Amniotic epithelial cell (primary cell): Measurements from ENCODE around the gene RPS6KA2.

Experiments
- DNase-seq: peaks from one replicate; pipeline ENCODE4 v3.0.0-alpha.2; 2010; ENCODE audit warnings: low read depth

Gene RPS6KA2

GRCh38 chr6:166627033-166627874 is at the start of gene RPS6KA2:
TSS of gene RPS6KA2 (minus strand) at chr6:166627251. CDS start at chr6:166627019, 232 bp downstream.
- DNase-seq: peak; percentile 99

DNA sequence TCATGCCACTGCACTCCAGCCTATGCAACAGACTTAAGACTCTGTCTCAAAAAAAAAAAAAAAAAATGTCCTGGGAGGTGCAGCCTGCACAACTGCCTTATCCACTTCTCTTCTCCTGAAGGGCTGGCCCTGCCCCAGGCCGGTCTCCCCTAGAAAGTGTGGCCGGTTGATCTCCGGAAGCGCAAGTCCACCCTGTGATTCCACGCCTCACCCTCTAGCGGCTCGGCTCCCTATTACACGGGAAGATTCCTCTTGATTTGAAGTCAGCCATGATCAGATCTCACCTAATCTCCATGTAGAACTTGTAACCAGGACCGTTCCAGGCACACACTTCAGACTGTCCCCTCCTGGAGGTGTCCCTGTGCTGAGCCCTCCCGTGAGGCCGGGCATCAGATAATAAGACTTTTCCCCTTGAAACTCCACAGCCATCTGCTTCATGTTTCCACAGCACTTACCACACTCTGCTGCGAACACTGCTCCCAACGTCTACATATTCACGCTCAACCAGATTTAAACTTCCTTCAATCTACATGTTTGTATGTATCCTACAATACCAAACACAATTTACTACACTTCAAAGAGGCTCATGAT is 49.3 kb upstream of the RPS6KA2 start:
- no peak for DNase-seq

DNA sequence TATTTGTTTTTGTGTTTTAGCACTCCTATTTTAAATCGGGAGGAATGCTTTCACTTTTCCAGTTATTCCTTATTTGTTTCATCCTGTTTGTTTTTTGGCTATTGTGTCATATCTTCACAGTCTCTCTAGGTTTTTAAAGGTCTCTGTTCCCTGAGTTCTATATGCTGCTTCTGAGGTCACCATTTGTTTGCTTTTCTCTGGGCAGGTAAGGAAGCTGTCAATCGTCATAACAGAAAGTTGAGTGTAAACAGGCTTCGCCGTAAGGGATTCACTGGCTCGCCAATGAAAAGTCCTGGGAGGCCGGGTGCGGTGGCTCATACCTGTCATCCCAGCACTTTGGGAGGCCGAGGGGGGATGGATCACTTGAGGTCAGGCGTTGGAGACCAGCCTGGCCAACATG is 48.7 kb upstream of the RPS6KA2 start:
- no peak for DNase-seq

DNA sequence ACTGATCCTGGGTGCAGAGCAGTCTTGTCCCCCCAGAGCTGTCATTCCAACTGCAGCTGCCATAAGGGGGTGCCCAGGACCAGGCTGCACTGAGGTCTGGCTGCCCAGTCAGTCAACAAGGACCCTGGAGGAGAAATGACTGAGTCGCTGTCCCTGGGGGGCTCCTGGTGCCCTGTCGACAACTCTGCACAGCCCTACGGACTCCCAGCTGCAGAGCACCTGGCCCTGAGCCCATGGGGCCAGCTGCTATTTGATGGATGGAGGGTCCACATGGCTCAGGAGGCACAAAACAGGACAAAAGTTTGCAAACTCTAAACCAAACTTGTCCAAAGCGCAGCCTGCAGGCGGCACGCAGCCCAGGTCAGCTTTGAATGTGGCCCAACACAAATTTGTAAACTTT is 46.3 kb upstream of the RPS6KA2 start:
- no peak for DNase-seq

- DNase-seq: no peak
Measured at GRCh38 chr6:166672624-166673206, 45.7 kb upstream of the RPS6KA2 start.

- DNase-seq: no peak
Measured at GRCh38 chr6:166672146-166672545, 45.1 kb upstream of the RPS6KA2 start.

DNA sequence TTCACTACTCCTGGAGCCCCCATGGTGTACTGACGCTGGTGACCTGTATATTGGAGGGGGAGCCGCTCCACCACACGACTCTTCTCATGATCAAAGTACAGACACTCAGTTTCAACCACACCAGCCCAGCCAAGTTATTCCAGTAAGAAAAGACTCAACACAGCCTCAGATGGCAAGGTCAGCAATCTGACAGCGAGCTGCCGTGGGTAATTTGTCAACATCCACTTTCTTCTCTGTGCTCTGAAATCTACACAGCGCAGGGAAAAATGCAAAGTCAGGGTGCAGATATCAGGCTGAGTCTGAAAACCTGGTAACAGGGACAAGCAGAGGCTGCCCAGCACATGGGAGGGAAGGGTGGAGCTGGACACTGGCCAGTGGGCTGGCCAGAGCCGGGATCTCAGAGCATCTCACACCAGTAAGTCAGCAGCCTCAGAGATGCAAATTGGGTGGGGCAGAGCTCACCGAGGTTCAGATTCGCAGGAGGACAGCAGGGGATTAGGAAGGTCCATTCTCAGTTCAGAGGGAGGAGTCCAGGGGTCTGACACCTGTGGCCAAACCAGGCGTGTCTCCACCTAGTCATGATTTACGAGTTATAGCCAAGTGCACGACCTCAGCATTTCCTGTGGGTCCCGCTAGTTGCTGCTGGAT is 44.5 kb upstream of the RPS6KA2 start:
- peak; percentile 12 for DNase-seq

- DNase-seq: no peak
Measured at GRCh38 chr6:166670894-166671293, 43.8 kb upstream of the RPS6KA2 start.

GRCh38 chr6:166670013-166670412 is 43.0 kb upstream of the RPS6KA2 start:
- no peak for DNase-seq

DNA sequence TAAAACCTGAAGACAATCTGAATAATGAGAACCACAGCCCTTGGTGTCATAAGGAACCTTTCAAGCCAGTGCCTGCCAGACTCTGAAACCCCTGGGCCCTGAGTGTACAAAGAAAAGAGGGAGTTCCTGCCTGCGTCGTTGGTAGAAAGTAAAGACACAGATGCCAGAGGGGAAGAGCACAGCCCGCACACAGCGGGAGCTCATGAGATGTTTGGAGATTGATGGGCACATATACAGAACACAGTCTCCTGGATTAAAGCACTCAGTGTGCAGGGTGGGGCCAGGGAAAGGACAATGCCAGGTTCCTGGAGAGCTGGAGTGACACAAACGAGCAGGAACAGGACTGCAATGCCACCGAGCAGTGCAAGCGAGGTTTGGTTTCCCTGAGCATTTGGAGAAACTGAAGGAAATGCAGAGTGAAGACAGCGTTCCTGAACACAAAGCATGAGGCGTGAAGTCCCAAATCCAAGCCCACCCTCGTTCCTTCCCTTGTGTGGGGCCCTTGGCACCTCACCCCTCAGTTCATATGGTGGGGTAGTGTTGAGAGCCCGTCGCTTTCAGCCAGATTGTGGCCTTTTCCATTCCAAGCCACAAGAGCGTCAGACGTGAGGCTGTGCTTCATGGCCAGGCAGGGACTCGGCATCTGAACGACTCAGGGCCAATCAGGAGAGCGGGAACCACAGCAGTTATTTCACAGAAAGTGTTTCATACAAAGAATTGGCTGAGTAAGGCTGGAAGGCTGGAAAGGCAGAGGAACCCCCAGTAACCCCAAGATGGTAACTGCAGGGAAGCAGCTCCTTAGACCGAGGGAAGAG is 41.0 kb upstream of the RPS6KA2 start:
- no peak for DNase-seq

DNA sequence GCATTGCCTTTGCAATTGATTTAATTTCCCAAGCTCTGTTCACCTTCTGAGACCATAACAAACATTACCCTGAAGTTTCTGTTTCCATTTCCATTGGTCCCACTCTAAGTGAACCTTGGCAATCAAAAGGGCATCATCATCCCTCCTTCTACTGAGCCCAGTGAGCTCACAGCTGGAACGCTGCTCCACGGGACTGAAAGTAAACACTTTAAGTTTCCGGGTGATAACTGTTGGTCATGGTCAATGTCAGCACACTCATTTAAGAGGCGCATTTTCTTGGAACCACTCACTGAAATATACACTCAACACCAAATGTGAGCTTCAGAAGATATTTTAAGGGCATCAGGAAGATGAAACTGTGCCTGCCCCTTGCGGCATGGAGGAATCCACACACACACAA is 37.1 kb upstream of the RPS6KA2 start:
- peak; percentile 11 for DNase-seq

GRCh38 chr6:166663568-166663967 is 36.5 kb upstream of the RPS6KA2 start:
- DNase-seq: no peak

DNA sequence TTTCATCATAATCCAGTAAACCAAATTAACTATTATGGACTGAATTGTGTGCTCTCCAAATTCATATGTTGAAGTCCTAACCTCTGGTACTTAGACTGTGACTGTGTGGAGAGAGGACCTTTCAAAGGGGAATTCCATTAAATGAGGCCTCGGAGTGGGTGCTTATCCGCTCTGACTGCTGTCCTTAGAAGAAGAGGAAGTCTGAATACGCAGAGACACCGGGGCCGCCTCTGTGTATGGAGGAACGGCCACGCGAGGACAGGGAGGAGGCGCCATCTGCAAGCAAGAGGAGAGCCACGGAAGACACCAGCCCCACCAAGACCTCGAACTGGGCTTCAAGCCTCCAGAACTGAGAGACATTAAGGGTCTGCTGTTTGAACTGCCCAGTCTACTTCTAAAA is 35.6 kb upstream of the RPS6KA2 start:
- DNase-seq: no peak

DNA sequence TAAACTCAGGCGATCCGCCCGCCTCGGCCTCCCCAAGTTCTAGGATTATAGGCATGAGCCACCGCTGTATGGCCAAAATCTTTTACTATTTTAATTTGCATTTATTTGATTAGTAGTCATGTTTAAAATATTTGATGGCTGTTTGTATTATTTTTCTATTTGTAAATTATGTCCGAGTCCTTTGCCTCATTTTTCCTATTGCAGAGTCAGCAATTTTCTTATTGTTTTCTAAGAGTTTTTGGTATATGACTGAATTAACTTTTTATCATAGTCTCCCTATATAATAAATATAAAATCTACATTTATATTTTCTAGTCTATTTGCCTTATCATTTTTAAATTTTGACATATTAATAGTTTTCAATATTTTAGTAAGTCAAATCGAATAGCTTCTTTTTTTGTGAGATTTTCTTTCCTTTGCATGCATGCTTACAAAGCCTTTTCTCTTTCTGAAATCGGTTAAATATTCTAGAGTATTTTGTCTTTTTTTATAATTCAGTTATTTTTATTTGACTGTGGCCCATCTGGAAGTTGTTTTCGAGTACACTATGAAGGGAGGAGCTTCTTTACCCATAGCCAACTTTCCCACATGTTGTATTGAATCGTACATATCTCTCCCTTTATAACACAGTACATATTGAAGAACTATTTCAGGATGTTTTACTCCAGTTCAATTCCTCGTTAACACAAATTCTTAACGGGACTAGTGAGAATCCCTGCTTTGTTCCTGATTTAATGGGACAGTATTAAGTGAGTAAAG is 34.5 kb upstream of the RPS6KA2 start:
- no peak for DNase-seq

DNA sequence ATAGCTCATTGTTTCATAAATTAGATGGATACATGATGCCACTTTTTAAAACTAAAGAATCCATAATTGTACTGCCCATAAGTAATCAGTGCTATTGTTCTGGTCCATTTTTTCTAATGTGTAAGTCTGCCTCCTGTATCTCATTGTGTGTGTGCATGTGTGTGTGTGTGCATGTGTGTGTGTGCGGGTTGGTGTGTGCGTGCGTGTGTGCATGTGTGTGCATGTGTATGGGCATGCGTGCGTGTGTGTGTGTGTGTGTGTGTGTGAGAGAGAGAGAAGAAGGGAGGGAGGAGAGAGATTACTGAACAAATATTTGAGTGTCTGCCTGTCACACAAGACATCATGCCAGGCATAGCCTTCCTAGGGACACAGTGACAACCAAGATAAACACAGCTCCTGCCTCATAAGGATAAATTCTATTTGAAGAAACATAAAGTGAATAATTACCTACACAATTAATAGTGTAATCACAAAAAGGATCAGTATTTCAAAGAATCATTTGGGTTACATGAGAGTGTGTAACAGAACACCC is 33.2 kb upstream of the RPS6KA2 start:
- DNase-seq: no peak

GRCh38 chr6:166659581-166659980 is 32.5 kb upstream of the RPS6KA2 start:
- no peak for DNase-seq

- no peak for DNase-seq
Measured at GRCh38 chr6:166658792-166659150, 31.7 kb upstream of the RPS6KA2 start.

- DNase-seq: no peak
Measured at GRCh38 chr6:166658115-166658791, 31.2 kb upstream of the RPS6KA2 start.

GRCh38 chr6:166657531-166657930 is 30.5 kb upstream of the RPS6KA2 start:
- no peak for DNase-seq
